ENCODE results near the gene TMEM266. TPM values are rescaled to one million over a fixed set of nuclear protein-coding genes. Genes with fewer than 3 reads are reported as not detected.

TMEM266 gene
- total and polyA plus RNA-seq, 2 of the 4 experiments (the other 2 are of a cell fraction): not detected

- Histone ChIP-seq H2BK15ac (ENCODE audit: low read depth, low read length) (no peak overlapping the region), H4K91ac (ENCODE audit: insufficient read depth, low read depth, low read length) (no peak overlapping the region), H2AK9ac (replicated peaks; ENCODE audit: low read depth, low read length, poor library complexity) (no peak overlapping the region), H3K18ac (ENCODE audit: low read depth, low read length) (no peak overlapping the region), H3K27me3 (ENCODE audit: control insufficient read depth, insufficient read depth, low read length) (no peaks in the 10 kb centered on the region), H4K20me1 (ENCODE audit: insufficient read depth, low read length) (no peaks in the 10 kb centered on the region), H2BK120ac (ENCODE audit: low read depth, low read length) (no peak overlapping the region), H2AFZ (replicated peaks; ENCODE audit: low read length, poor library complexity) (no peak overlapping the region), H3K56ac (ENCODE audit: extremely low read depth, insufficient read depth, low read length) (no peak overlapping the region), H2BK5ac (ENCODE audit: low read depth, low read length, poor library complexity, severe bottlenecking) (no peak overlapping the region), H3K4ac (ENCODE audit: low read depth, low read length) (no peak overlapping the region), H2BK20ac (ENCODE audit: low read depth, low read length) (no peak overlapping the region), H3K4me1 (ENCODE audit: control insufficient read depth, insufficient read depth, low read length) (peaks cover 19% of the 10 kb centered on the region), H3K4me2 (ENCODE audit: low read depth, low read length) (no peak overlapping the region), H3K23ac (ENCODE audit: low read depth, low read length) (no peak overlapping the region), H4K8ac (ENCODE audit: low read depth in 2 of 2, low read length in 2 of 2) (no peak overlapping the region), H3K79me1 (ENCODE audit: low read depth in 1 of 2, low read length in 2 of 2) (no peaks in the 10 kb centered on the region), H3K36me3 (ENCODE audit: control insufficient read depth, insufficient read depth, low read length) (no peaks in the 10 kb centered on the region), H2AK5ac (ENCODE audit: low read depth, low read length) (no peak overlapping the region), H4K5ac (ENCODE audit: low read depth, low read length) (no peak overlapping the region), H3K14ac (replicated peaks; ENCODE audit: low read depth, low read length) (no peak overlapping the region), H3K27ac (ENCODE audit: insufficient read depth, low read length) (no peak overlapping the region), H3K4me3 (ENCODE audit: insufficient read depth, low read depth, low read length) (no peak overlapping the region), H3K9ac (ENCODE audit: low read depth, low read length) (no peak overlapping the region), H3K9me1 (ENCODE audit: insufficient read depth, low read length) (peaks cover 10% of the 10 kb centered on the region), H3K9me3 (ENCODE audit: control insufficient read depth, insufficient read depth, low read length) (no peaks in the 10 kb centered on the region)
- intact Hi-C loops (cut with micrococcal nuclease): no loop called here
- BruUV-seq (replicated peaks): no TSS peak
- ChIA-PET CTCF (no interaction called here), POLR2A (ENCODE audit: unreplicated experiment) (no interaction called here)
- ATAC-seq (ENCODE audit: low read depth) (no peak), DNase-seq (no peak)
- no CpG with 5 or more reads among the region's 10 CpGs for WGBS, 2 experiments (ENCODE audit: extremely low coverage in 2 of 2, insufficient read length in 1 of 2)
- TF ChIP-seq BHLHE40 (IDR thresholded peaks at IDR 0.05; ENCODE audit: low read depth, low read length): no peak
- dilution Hi-C loops (cut with HindIII; ENCODE audit: low sequenced_read_pairs, unreplicated experiment): no loop called here
- in situ Hi-C loops (cut with MboI; ENCODE audit: low sequenced_read_pairs): no loop called here
Measured at GRCh38 chr15:76158226-76158625, 98.4 kb downstream of the TMEM266 start.
